Measurements from ENCODE around the gene THSD7A. TPM values are rescaled to one million over a fixed set of nuclear protein-coding genes. Genes with fewer than 3 reads are reported as not detected.

Gene THSD7A
- total and polyA plus RNA-seq, 2 of the 13 experiments (the other 11 are each of a cell fraction or from before 2014, with no cell fraction given) = 0.01 to 0.07 TPM

GRCh38 chr7:11604505-11604904 lies 227.5 kb downstream of the THSD7A start:
- no peak for DNase-seq (ENCODE audit: low spot score)
- no peaks in the 10 kb centered on the region for H4K20me1 ChIP-seq (ENCODE audit: insufficient read depth, low read length)
- H2AFZ ChIP-seq (ENCODE audit: low read length) = no peak overlapping the region
- H3K36me3 ChIP-seq (replicated peaks in 1 of 2; ENCODE audit: control insufficient read depth in 1 of 2, insufficient read depth in 2 of 2, low read length in 2 of 2) = no peaks in the 10 kb centered on the region
- in situ Hi-C loops (cut with HindIII; ENCODE audit: extremely low pct_ligation_motif_present, low pct_unique_long_range_greater_than_20kb) (no loop called here), intact Hi-C loops (cut with micrococcal nuclease; ENCODE audit: unreplicated experiment) (no loop called here)
- ChIA-PET CTCF (ENCODE audit: low intra/inter-chr PET ratio, low total read pairs) (no interaction called here), POLR2A (no interaction called here)
- no TSS peak for BruUV-seq (replicated peaks)
- no peaks in the 10 kb centered on the region for H3K4me1 ChIP-seq (ENCODE audit: insufficient read depth, low read length)
- no peaks in the 10 kb centered on the region for H3K9me3 ChIP-seq (ENCODE audit: low read length)
- no peak for TF ChIP-seq ZNF547 (CRISPR knock-in tag; IDR thresholded peaks at IDR 0.05)
- TF ChIP-seq THAP7 (CRISPR knock-in tag; IDR thresholded peaks at IDR 0.05) = no peak
- no peak for TF ChIP-seq ZBTB7A (CRISPR knock-in tag; IDR thresholded peaks at IDR 0.05)
- no peak for TF ChIP-seq GMEB1 (CRISPR knock-in tag; IDR thresholded peaks at IDR 0.05; ENCODE audit: borderline replicate concordance)
- no peak for TF ChIP-seq BRCA1 (CRISPR knock-in tag; IDR thresholded peaks at IDR 0.05)
- TF ChIP-seq ZSCAN12 (CRISPR knock-in tag; IDR thresholded peaks at IDR 0.05) = no peak
- no peak for TF ChIP-seq ZNF770 (CRISPR knock-in tag; IDR thresholded peaks at IDR 0.05)
- no peak for TF ChIP-seq DR1 (CRISPR knock-in tag; IDR thresholded peaks at IDR 0.05)
- no peak for TF ChIP-seq ZNF224 (CRISPR knock-in tag; IDR thresholded peaks at IDR 0.05)
- TF ChIP-seq SRF (IDR thresholded peaks at IDR 0.05; ENCODE audit: low read depth, low read length) = no peak
- TF ChIP-seq HMGA1 (CRISPR knock-in tag; conservative IDR thresholded peaks at IDR 0.05) = no peak
- no peak for TF ChIP-seq PHF8 (CRISPR knock-in tag; IDR thresholded peaks at IDR 0.05)
- TF ChIP-seq ZNF800 (CRISPR knock-in tag; IDR thresholded peaks at IDR 0.05) = no peak
- TF ChIP-seq EZH2 (conservative IDR thresholded peaks at IDR 0.05; ENCODE audit: low read depth, low read length) = no peak
- no peak for TF ChIP-seq ZBTB25 (CRISPR knock-in tag; IDR thresholded peaks at IDR 0.05)
- no peak for TF ChIP-seq PLRG1 (conservative IDR thresholded peaks at IDR 0.05)
- TF ChIP-seq ZNF34 (CRISPR knock-in tag; IDR thresholded peaks at IDR 0.05; ENCODE audit: borderline replicate concordance) = no peak
- H3K27ac ChIP-seq (ENCODE audit: extremely low read length, insufficient read depth, low read length) = no peak overlapping the region
- no peak overlapping the region for H3K9ac ChIP-seq (ENCODE audit: insufficient read depth, low read depth, low read length)
- no peaks in the 10 kb centered on the region for H3K27me3 ChIP-seq (ENCODE audit: control insufficient read depth in 1 of 2, insufficient read depth in 2 of 2, low read length in 2 of 2)
- H3K4me2 ChIP-seq (ENCODE audit: low read depth, low read length) = no peak overlapping the region
- WGBS (ENCODE audit: low lambda C conversion rate) = 59% methylated on average over 1 of the region's 1 CpG
- H3K79me2 ChIP-seq (ENCODE audit: insufficient read depth, low read length) = no peaks in the 10 kb centered on the region
- no peak for ATAC-seq
- no peak overlapping the region for H3K4me3 ChIP-seq (replicated peaks in 1 of 3; ENCODE audit: insufficient read depth in 1 of 3, low read depth in 2 of 3, low read length in 3 of 3)
- no peak for FAIRE-seq
